Small intestine (tissue), 7 donors: ENCODE data around the gene RASGRF1. TPM values are rescaled to one million over a fixed set of nuclear protein-coding genes. Genes with fewer than 3 reads are reported as not detected.
"Not testable (repeated sequence)": the region's sequence is repeated elsewhere in the genome, so short reads cannot be mapped to it uniquely, and the experiment has no call there.

Experiments used
- DNase-seq, 2 donors: peaks; one replicate each; pipeline versions ENCODE4 v3.0.0 to v3.0.0-alpha.2; 2013
- FAIRE-seq: peaks from 2 replicates; lab custom pipeline; 2012; peaks lifted over from hg19 to GRCh38; lab: Jason Lieb, UNC
- H3K27ac ChIP-seq, 3 donors: one replicate each; pipeline ENCODE4 v1.5.1; 2013; ENCODE audit warnings: low read length in 2 of 3, mild to moderate bottlenecking in 2 of 3, control low read depth in 1 of 3, inconsistent platforms in 1 of 3, low read depth in 1 of 3, moderate library complexity in 1 of 3
- H3K27me3 ChIP-seq, 3 donors: one replicate each; pipeline ENCODE4 v1.6.1; 2013; ENCODE audit warnings: low read length in 3 of 3, inconsistent platforms in 1 of 3; ENCODE audit not compliant: control insufficient read depth in 3 of 3, insufficient read depth in 3 of 3
- H3K36me3 ChIP-seq, 3 donors: one replicate each; pipeline ENCODE4 v1.6.1; 2013; ENCODE audit warnings: low read length in 3 of 3, inconsistent platforms in 1 of 3, low read depth in 1 of 3, mild to moderate bottlenecking in 1 of 3, moderate library complexity in 1 of 3; ENCODE audit not compliant: control insufficient read depth in 3 of 3, insufficient read depth in 2 of 3
- H3K4me1 ChIP-seq, 3 donors: one replicate each; pipeline ENCODE4 v1.6.1; 2013; ENCODE audit warnings: low read length in 2 of 3, inconsistent platforms in 1 of 3, low read depth in 1 of 3, mild to moderate bottlenecking in 1 of 3, moderate library complexity in 1 of 3; ENCODE audit not compliant: control insufficient read depth in 3 of 3, insufficient read depth in 2 of 3
- H3K4me3 ChIP-seq, 3 donors: one replicate each; pipeline ENCODE4 v1.5.1; 2013; ENCODE audit warnings: low read length in 3 of 3, control low read depth in 1 of 3, inconsistent platforms in 1 of 3, low read depth in 1 of 3, mild to moderate bottlenecking in 1 of 3, moderate library complexity in 1 of 3
- H3K9me3 ChIP-seq, 2 donors: one replicate each; pipeline ENCODE4 v1.6.1; 2013; ENCODE audit warnings: low read depth in 1 of 2, low read length in 1 of 2; ENCODE audit not compliant: control insufficient read depth in 2 of 2, insufficient read depth in 1 of 2
- WGBS, 3 donors: extraction: QIAGEN DNeasy Blood & Tissue Kit; methylation state at CpG; one replicate each; pipeline ENCODE4 v1.1.7; 2013; 5-methylcytosine and 5-hydroxymethylcytosine counted together
- polyA plus RNA-seq, 4 donors: library from polyadenylated mRNA; stranded (reverse) in 3 of 4; unstranded in 1 of 4; fragments of 200-250 nt in 3 of 4; fragments of 120-200 nt in 1 of 4; gene quantifications; one replicate each; pipeline versions ENCODE4 v1.2.1 to v1.2.3, GENCODE V29; 2013
- donor health status: healthy with polysubstance abuse.
- donor health status: control.
- donor health status: control.
- donor health status: Bipolar disorder and iron deficiency.
- donor health status: healthy.

The RASGRF1 gene
- polyA plus RNA-seq, 4 donors, result 0.10 to 0.49 TPM; not detected in 2

DNA sequence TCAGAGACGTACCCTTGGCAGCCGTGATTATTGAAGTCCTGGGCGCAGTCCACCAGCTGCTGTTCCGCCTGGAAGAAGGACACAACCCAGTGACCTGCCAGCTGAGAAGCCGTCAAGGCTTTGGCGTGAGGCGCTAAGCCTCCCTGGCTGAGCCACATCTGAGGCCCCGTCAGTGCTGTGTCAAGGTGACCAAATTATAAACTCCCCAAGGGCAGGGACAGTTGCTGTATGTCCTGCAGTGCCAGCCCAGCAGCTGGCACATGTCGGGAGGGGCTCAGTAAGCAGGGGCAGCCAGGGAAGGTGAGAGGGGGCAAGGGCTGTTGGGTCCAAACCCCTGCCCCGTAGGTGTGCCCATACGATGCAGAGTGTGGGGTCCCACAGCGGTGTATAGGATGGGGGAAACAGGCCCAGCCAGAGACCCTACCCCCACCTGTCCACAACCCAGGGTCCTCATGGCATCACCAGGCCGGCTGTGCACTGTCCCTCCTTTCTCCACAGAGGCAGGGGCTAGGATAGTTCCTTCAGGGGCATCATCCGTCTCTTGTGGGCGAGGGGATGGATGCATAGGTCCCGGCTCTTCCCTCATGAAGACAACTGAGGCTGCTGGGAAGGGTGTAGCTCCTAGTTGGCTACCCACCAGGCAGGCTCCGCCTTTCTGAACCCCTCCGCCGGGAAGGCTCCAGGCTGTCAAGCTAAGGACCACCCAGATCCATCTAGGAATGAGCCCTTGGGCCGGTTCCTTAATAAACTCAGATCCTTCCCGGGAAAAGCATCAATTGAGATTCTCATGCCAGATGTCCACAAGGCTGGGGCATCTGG lies 158.9 kb downstream of the RASGRF1 start:
- peaks cover 0 to 7% (median 0%) of the 10 kb centered on the region in 3 donors for H3K4me1 ChIP-seq
- no peaks in the 10 kb centered on the region for H3K27me3 ChIP-seq
- no peak for DNase-seq
- no peak overlapping the region for H3K4me3 ChIP-seq
- 87 to 90% (median 89%) methylated on average over 21 of the region's 21 CpGs for WGBS, 3 donors
- H3K9me3 ChIP-seq, result no peaks in the 10 kb centered on the region
- H3K36me3 ChIP-seq, result peaks cover 7 to 86% (median 13%) of the 10 kb centered on the region in 3 donors
- no peak overlapping the region for H3K27ac ChIP-seq
- no peak for FAIRE-seq

DNA sequence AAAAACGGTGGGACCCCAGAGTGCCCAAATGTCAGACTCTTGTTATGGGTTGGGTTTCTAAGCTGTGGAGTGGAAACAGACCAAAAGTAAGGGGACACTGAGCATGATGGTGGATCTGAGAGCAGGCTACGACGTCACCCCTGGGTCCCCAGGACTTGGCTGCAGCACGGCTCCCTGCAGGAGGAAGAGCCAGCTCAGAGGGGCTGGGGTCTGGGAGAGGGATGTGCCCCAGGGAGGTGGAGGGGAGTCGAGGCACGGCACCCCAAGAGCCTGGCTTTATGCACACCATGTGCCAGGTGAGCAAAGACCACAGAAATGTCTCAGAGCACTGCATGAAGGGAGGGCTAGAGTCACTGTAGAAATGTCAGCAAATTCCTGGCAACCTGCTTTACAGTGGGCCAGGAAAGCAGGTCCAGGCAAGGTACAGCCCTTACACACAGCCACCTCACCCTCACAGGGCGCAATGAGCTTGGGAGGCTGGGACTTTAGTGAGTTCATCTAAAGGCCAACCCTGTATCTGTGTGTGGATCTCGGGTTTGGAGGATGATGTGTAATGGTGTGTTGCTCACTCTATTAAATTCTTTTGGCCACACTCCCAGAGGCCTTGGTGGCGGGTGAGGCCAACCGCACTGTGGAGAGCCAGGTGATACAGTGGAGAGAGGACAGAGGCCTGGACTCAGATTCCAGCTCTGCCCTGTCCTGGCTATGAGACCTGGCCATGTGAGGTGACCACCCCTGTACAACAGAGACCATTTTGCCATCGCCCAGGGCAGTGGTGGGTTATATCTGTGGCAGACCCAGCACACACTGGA lies 159.8 kb downstream of the RASGRF1 start:
- FAIRE-seq (no peak), DNase-seq (no peak)
- peaks cover 7 to 87% (median 13%) of the 10 kb centered on the region in 3 donors for H3K36me3 ChIP-seq
- H3K27me3 ChIP-seq, result no peaks in the 10 kb centered on the region
- 78 to 79% (median 79%) methylated on average over 11 of the region's 11 CpGs for WGBS, 3 donors
- no peak overlapping the region for H3K4me3 ChIP-seq
- no peak overlapping the region for H3K27ac ChIP-seq
- peaks cover 0 to 7% (median 0%) of the 10 kb centered on the region in 3 donors for H3K4me1 ChIP-seq
- H3K9me3 ChIP-seq, result no peaks in the 10 kb centered on the region

DNA sequence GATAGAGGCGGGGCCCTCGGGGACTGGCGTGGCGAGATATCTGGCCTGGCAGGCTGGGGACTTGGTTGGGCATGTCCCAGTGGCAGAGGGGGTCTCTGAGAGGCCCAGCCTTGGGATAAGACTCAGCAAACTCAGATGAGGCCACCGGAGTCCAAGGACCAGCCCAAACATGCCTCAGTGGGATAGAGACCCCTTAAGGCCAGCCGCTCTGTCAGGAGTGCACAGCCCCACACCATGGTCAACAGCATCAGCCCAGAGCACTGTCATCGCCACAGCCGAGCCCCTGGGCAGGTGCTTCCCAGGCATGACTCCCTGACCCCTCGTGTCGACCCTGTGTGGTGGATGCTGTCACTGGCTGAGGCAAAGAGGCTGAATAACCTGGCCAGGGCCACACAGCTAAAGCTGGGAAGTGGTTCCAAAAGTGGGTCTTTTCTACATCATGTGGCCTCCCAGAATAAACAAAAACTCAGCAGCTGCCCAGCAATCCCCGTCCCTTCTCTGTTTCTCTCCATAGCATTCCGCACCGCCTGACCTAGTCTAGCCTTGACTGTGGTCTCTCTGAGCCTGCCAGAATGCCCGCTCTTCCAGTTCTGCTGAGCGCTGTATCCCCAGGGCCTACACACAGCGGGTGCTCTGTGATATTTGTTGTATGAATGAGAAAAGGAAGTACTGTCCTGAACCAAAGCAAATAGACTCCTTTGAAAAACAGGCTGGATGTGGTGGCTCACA lies 160.9 kb downstream of the RASGRF1 start:
- FAIRE-seq, result no peak

DNA sequence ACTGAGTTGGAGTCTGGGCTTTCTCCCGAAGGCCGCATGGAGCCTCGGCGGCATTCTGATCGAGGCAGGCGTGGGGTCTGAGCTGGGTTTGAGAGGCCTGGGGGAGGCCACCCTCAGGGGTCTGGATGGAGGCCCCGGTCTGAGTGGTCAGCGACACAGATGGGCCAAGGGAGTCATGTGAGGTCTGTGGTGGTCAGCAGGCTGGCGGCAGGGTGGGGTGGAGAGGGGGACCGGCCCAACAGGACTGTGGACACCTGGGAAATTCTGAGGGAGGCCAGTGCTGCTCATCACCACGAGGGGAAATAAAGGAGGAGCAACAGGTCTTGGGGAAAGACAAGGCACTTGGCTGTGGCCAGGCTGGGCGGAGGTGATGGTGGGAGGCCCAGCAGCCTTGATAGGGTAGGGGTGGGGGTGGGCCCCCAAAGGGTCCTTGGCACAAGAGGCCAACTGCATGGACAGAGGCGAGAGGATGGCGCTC lies 161.9 kb downstream of the RASGRF1 start:
- Histone ChIP-seq H3K4me1 (no peaks in the 10 kb centered on the region), H3K9me3 (no peaks in the 10 kb centered on the region), H3K36me3 (peaks cover 2 to 90% (median 16%) of the 10 kb centered on the region in 3 donors), H3K27me3 (no peaks in the 10 kb centered on the region), H3K27ac (no peak overlapping the region), H3K4me3 (no peak overlapping the region)
- FAIRE-seq, result no peak
- no peak for DNase-seq
- WGBS, 3 donors, result 93 to 95% (median 95%) methylated on average over 14 of the region's 14 CpGs

More for the DNA sequence above, 160.9 kb downstream of the RASGRF1 start:
- no peak for DNase-seq
- Histone ChIP-seq H3K4me3 (no peak overlapping the region), H3K27me3 (no peaks in the 10 kb centered on the region), H3K27ac (no peak overlapping the region), H3K36me3 (peaks cover 6 to 92% (median 15%) of the 10 kb centered on the region in 3 donors), H3K4me1 (peaks cover 0 to 7% (median 0%) of the 10 kb centered on the region in 3 donors), H3K9me3 (no peaks in the 10 kb centered on the region)
- 90 to 93% (median 91%) methylated on average over 16 of the region's 16 CpGs for WGBS, 3 donors

DNA sequence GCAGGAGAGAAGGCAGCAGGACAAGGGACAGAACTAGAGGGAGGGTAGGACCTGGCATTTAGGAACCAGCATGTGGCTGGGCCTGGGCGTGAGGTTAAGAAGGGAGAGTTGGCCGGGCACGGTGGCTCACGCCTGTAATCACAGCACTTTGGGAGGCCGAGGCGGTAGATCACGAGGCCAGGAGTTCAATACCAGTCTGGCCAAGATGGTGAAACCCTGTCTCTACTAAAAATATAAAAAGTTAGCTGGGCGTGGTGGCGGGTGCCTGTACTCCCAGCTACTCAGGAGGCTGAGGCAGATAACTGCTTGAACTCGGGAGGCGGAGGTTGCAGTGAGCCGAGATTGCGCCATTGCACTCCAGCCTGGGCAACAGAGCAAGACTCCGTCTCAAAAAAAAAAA lies 162.4 kb downstream of the RASGRF1 start:
- WGBS, 3 donors, result 93 to 96% (median 93%) methylated on average over 13 to 14 of the region's 14 CpGs
- FAIRE-seq, result not testable (repeated sequence)

DNA sequence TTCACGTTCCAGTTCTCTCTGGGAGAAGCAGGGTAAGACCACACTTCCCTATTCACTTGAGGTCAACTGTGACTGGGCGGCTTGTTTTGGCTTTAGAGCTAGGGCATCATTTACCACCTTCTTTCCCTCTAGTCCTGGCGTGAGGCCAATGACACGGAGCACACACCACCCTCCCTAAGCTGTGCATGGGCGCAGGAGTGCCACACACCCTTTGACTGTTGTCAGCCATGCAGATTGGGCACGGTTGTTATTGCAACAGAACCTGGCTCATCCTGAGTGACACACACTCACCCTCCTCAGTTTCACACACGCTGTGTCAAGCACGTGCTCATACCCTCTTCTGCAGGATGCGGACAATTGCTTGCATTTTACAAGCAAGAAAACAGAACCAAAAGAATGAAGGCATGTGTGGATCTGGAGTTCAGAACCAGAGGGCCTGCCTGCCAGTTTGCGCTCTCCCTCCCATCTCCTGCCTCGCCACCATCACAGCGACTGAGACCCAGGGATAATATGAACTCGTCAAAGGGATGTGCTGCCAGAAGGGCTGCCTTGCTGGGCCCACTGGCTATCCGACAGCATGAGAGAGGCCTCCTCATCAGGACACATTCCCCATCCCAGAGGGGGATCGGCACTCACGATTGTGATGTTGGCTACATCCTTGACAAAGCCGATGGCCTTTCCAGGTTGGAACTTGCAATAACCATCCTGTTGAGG lies 163.3 kb downstream of the RASGRF1 start:
- WGBS, 3 donors, result 88 to 93% (median 91%) methylated on average over 17 of the region's 17 CpGs
- Histone ChIP-seq H3K27ac (no peak overlapping the region), H3K9me3 (no peaks in the 10 kb centered on the region), H3K27me3 (no peaks in the 10 kb centered on the region), H3K4me3 (no peak overlapping the region), H3K4me1 (no peaks in the 10 kb centered on the region), H3K36me3 (peaks cover 7 to 89% (median 22%) of the 10 kb centered on the region in 3 donors)
- FAIRE-seq (no peak), DNase-seq (no peak)

More for the DNA sequence above, 162.4 kb downstream of the RASGRF1 start:
- H3K4me1 ChIP-seq, H3K4me3 ChIP-seq, DNase-seq, H3K9me3 ChIP-seq, H3K27ac ChIP-seq, H3K27me3 ChIP-seq: not testable (repeated sequence)
- H3K36me3 ChIP-seq, result peaks cover 2 to 90% (median 14%) of the 10 kb centered on the region in 3 donors

DNA sequence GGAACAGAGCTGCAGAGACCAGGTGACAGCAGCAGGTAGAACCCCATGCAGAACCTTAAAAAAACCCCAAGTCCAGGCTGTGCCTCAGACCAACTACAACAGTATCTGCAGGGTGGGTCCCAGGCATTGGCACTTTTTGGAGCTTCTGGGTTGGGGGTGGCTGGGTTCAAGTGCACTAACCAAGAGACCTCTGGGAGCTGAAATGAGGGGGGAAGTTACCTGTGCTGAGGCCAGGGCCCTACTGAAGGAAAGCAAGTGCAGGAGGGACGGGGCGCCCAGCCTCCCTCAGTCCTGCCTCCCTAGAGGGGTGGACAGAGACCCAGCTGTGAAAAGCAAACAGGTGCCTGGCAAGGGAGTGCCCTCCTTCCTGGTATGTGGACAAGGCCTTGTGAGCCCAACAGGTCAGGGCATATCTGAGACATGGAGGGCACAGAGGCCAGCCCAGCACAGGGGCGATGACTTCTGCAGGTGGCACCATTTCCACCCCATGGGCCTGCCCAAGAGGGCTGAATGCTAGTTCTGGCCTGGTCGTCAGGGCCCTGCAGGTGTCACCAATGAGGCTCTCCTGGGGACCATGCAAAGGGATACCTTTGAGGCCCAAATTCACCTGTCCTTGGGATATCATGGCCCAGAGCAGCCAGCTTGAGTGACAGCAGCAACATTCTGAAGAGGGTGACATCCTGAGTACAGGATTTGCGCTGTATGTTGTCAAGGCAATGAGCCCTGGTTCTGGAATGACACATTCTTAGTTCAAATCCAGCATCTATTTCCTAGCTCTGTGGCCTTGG lies 164.4 kb downstream of the RASGRF1 start:
- no peak for FAIRE-seq
- DNase-seq, result no peak
- Histone ChIP-seq H3K4me1 (no peaks in the 10 kb centered on the region), H3K27ac (no peak overlapping the region), H3K4me3 (no peak overlapping the region), H3K9me3 (no peaks in the 10 kb centered on the region), H3K36me3 (peaks cover 13 to 89% (median 29%) of the 10 kb centered on the region in 3 donors), H3K27me3 (no peaks in the 10 kb centered on the region)
- WGBS, 3 donors, result 89 to 92% (median 91%) methylated on average over 5 of the region's 5 CpGs
